H9 (cell line): ENCODE data around the gene SAG. TPM values are rescaled to one million over a fixed set of nuclear protein-coding genes. Genes with fewer than 3 reads are reported as not detected.

Source experiments
- DNase-seq: peaks from one replicate; pipeline ENCODE4 v3.0.0-alpha.2; 2017
- H2AFZ ChIP-seq: one replicate; pipeline ENCODE4 v1.6.1; 2013; ENCODE audit warnings: mild to moderate bottlenecking, low read length, control low read depth, moderate library complexity
- H2AK5ac ChIP-seq: 2 replicates; pipeline ENCODE4 v1.6.1; 2013; ENCODE audit warnings: low read length, control low read depth, mixed read lengths; ENCODE audit not compliant: insufficient read length
- H2BK120ac ChIP-seq: one replicate; pipeline ENCODE4 v1.6.1; 2013; ENCODE audit warnings: low read depth, mild to moderate bottlenecking, low read length, control low read depth, inconsistent platforms; ENCODE audit not compliant: poor library complexity, severe bottlenecking
- H2BK12ac ChIP-seq: 2 replicates; pipeline ENCODE4 v1.6.1; 2013; ENCODE audit warnings: low read length, control low read depth, mixed read lengths, low read depth; ENCODE audit not compliant: insufficient read length
- H2BK15ac ChIP-seq: 2 replicates; pipeline ENCODE4 v1.6.1; 2013; ENCODE audit warnings: low read depth, low read length, control low read depth
- H2BK20ac ChIP-seq: one replicate; pipeline ENCODE4 v1.6.1; 2013; ENCODE audit warnings: low read depth, mild to moderate bottlenecking, low read length, control low read depth, inconsistent platforms; ENCODE audit not compliant: poor library complexity, severe bottlenecking
- H2BK5ac ChIP-seq: 2 replicates; pipeline ENCODE4 v1.6.1; 2013; ENCODE audit warnings: low read length, control low read depth, mixed read lengths; ENCODE audit not compliant: insufficient read length
- H3K14ac ChIP-seq: 2 replicates; pipeline ENCODE4 v1.6.1; 2013; ENCODE audit warnings: low read length, control low read depth; ENCODE audit not compliant: insufficient read depth
- H3K18ac ChIP-seq: 2 replicates; pipeline ENCODE4 v1.6.1; 2013; ENCODE audit warnings: low read depth, mild to moderate bottlenecking, mixed read lengths, low read length, control low read depth; ENCODE audit not compliant: insufficient read length
- H3K23ac ChIP-seq: 2 replicates; pipeline ENCODE4 v1.6.1; 2013; ENCODE audit warnings: low read length, control low read depth, mixed read lengths, low read depth; ENCODE audit not compliant: insufficient read length
- H3K23me2 ChIP-seq: 2 replicates; pipeline ENCODE4 v1.6.1; 2013; ENCODE audit warnings: low read depth, mild to moderate bottlenecking, mixed read lengths, low read length, control low read depth; ENCODE audit not compliant: insufficient read length, poor library complexity, severe bottlenecking
- H3K27ac ChIP-seq: 2 replicates; pipeline ENCODE4 v1.5.1; 2013; ENCODE audit warnings: low read length, control low read depth, mixed read lengths, low read depth; ENCODE audit not compliant: insufficient read length
- H3K27me3 ChIP-seq: 2 replicates; pipeline ENCODE4 v1.6.1; 2013; ENCODE audit warnings: low read length, control low read depth, inconsistent platforms; ENCODE audit not compliant: insufficient read depth
- H3K4ac ChIP-seq: 2 replicates; pipeline ENCODE4 v1.6.1; 2013; ENCODE audit warnings: low read depth, mild to moderate bottlenecking, control low read depth, inconsistent platforms, low read length, moderate library complexity
- H3K4me1 ChIP-seq: 2 replicates; pipeline ENCODE4 v1.6.1; 2013; ENCODE audit warnings: low read length, control low read depth, inconsistent platforms; ENCODE audit not compliant: insufficient read depth
- H3K4me2 ChIP-seq: 2 replicates; pipeline ENCODE4 v1.6.1; 2013; ENCODE audit warnings: low read length, control low read depth, mixed read lengths; ENCODE audit not compliant: insufficient read length, insufficient read depth
- H3K56ac ChIP-seq: 2 replicates; pipeline ENCODE4 v1.6.1; 2013; ENCODE audit warnings: low read depth, mild to moderate bottlenecking, mixed read lengths, low read length, control low read depth; ENCODE audit not compliant: insufficient read length
- H3K79me1 ChIP-seq: 2 replicates; pipeline ENCODE4 v1.6.1; 2013; ENCODE audit warnings: low read depth, mild to moderate bottlenecking, moderate library complexity, low read length, control low read depth, inconsistent platforms; ENCODE audit not compliant: insufficient read depth, poor library complexity, severe bottlenecking
- H3K79me2 ChIP-seq: 2 replicates; pipeline ENCODE4 v1.6.1; 2013; ENCODE audit warnings: low read length, control low read depth, inconsistent platforms; ENCODE audit not compliant: insufficient read depth
- H3K9ac ChIP-seq: 2 replicates; pipeline ENCODE4 v1.6.1; 2013; ENCODE audit warnings: low read length, control low read depth, mixed read lengths; ENCODE audit not compliant: insufficient read length; ENCODE audit errors: extremely low read depth
- H3K9me3 ChIP-seq: one replicate; pipeline ENCODE4 v1.6.1; 2013; ENCODE audit warnings: low read depth, low read length, inconsistent platforms; ENCODE audit not compliant: control insufficient read depth
- H3T11ph ChIP-seq: one replicate; pipeline ENCODE4 v1.6.1; 2013; ENCODE audit warnings: mild to moderate bottlenecking, low read length, control low read depth, inconsistent platforms
- H4K20me1 ChIP-seq: one replicate; pipeline ENCODE4 v1.6.1; 2013; ENCODE audit not compliant: control insufficient read depth, insufficient read length, insufficient read depth
- H4K5ac ChIP-seq: 2 replicates; pipeline ENCODE4 v1.6.1; 2013; ENCODE audit warnings: low read depth, mild to moderate bottlenecking, mixed read lengths, low read length, control low read depth; ENCODE audit not compliant: insufficient read length
- H4K8ac ChIP-seq: replicated peaks from 2 replicates; pipeline ENCODE4 v1.6.1; 2013; ENCODE audit warnings: low read length, control low read depth, mixed read lengths, low read depth; ENCODE audit not compliant: insufficient read length
- H4K91ac ChIP-seq: 2 replicates; pipeline ENCODE4 v1.6.1; 2013; ENCODE audit warnings: low read depth, mild to moderate bottlenecking, moderate library complexity, mixed read lengths, low read length, control low read depth; ENCODE audit not compliant: insufficient read length
- H3K27ac Mint-ChIP-seq, 3 experiments: 2 replicates in 2 of 3; 3 replicates in 1 of 3; pipeline ENCODE4 v1.8.0; 2020 to 2021; ENCODE audit warnings: mixed read lengths in 3 of 3, mild to moderate bottlenecking in 1 of 3, moderate library complexity in 1 of 3
- H3K27me3 Mint-ChIP-seq: 2 replicates; pipeline ENCODE4 v1.8.0; 2021; ENCODE audit warnings: low read depth, mild to moderate bottlenecking, moderate library complexity, mixed read lengths
- H3K36me3 Mint-ChIP-seq, 3 experiments: 2 replicates in 2 of 3; 3 replicates in 1 of 3; pipeline ENCODE4 v1.8.0; 2020 to 2021; ENCODE audit warnings: low read depth in 3 of 3, mixed read lengths in 3 of 3; ENCODE audit not compliant: insufficient read depth in 1 of 3
- H3K4me1 Mint-ChIP-seq, 2 experiments: 2 replicates each; pipeline ENCODE4 v1.8.0; 2020; ENCODE audit warnings: mixed read lengths in 2 of 2
- H3K4me3 Mint-ChIP-seq, 2 experiments: 2 replicates in 1 of 2; 3 replicates in 1 of 2; pipeline ENCODE4 v1.8.0; 2020 to 2021; ENCODE audit warnings: mild to moderate bottlenecking in 2 of 2, mixed read lengths in 2 of 2, moderate library complexity in 1 of 2
- H3K9me3 Mint-ChIP-seq, 2 experiments: 2 replicates in 1 of 2; 3 replicates in 1 of 2; pipeline ENCODE4 v1.8.0; 2020; ENCODE audit warnings: mild to moderate bottlenecking in 2 of 2, mixed read lengths in 2 of 2, moderate library complexity in 1 of 2
- WGBS: extraction: QIAGEN DNeasy Blood & Tissue Kit; methylation state at CpG from one replicate; pipeline ENCODE4 v1.1.7; 2013; ENCODE audit warnings: missing lambda C conversion rate, low lambda C conversion rate, mixed read lengths; ENCODE audit not compliant: insufficient read length; ENCODE audit errors: extremely low coverage; 5-methylcytosine and 5-hydroxymethylcytosine counted together
- total RNA-seq: library from RNA; stranded (reverse); gene quantifications from 2 replicates; pipeline ENCODE4 v1.2.1, GENCODE V29; 2021
- TF ChIP-seq, protein P1 (sequence below): fragments of 200-600 bp; sonication (generic); conservative IDR thresholded peaks from 3 replicates; pipeline ENCODE4 v1.8.0; 2021; ENCODE audit warnings: antibody characterized with exemption, mild to moderate bottlenecking

Gene SAG
- total RNA-seq, 1 experiment from 2014 or later, result not detected

GRCh38 chr2:233260661-233261060, 47.0 kb upstream of the SAG start:
- no CpG with 5 or more reads among the region's 5 CpGs for WGBS
- no peaks in the 10 kb centered on the region; the same call in 1 of the 2 replicates for H3K79me2 ChIP-seq
- peaks cover 8% of the 10 kb centered on the region for H3K79me1 ChIP-seq

More at GRCh38 chr2:233260661-233261060, 47.0 kb upstream of the SAG start:
- Mint-ChIP-seq H3K27ac (peak overlapping the region in 1 of 3 experiments; percentile 2; a peak in 1 of 7 replicates), H3K27me3 (no peaks in the 10 kb centered on the region), H3K4me1 (no peaks in the 10 kb centered on the region), H3K4me3 (no peak overlapping the region), H3K36me3 (peaks cover 44 to 95% (median 74%) of the 10 kb centered on the region in 3 experiments; a peak in 6 of 7 replicates), H3K9me3 (no peaks in the 10 kb centered on the region)
- H3K4me2 ChIP-seq, result no peak overlapping the region
- H4K8ac ChIP-seq, result no peak overlapping the region
- TF ChIP-seq, protein P1, sequence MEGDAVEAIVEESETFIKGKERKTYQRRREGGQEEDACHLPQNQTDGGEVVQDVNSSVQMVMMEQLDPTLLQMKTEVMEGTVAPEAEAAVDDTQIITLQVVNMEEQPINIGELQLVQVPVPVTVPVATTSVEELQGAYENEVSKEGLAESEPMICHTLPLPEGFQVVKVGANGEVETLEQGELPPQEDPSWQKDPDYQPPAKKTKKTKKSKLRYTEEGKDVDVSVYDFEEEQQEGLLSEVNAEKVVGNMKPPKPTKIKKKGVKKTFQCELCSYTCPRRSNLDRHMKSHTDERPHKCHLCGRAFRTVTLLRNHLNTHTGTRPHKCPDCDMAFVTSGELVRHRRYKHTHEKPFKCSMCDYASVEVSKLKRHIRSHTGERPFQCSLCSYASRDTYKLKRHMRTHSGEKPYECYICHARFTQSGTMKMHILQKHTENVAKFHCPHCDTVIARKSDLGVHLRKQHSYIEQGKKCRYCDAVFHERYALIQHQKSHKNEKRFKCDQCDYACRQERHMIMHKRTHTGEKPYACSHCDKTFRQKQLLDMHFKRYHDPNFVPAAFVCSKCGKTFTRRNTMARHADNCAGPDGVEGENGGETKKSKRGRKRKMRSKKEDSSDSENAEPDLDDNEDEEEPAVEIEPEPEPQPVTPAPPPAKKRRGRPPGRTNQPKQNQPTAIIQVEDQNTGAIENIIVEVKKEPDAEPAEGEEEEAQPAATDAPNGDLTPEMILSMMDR, result no peak
- no peak overlapping the region for H2AFZ ChIP-seq
- DNase-seq, result no peak
- H4K5ac ChIP-seq, result no peak overlapping the region
- no peak overlapping the region for H3K9ac ChIP-seq
- H4K20me1 ChIP-seq, result no peaks in the 10 kb centered on the region
- no peaks in the 10 kb centered on the region for H3K23me2 ChIP-seq
- H3K9me3 ChIP-seq, result no peaks in the 10 kb centered on the region
- H2AK5ac ChIP-seq, result no peak overlapping the region
- no peak overlapping the region for H2BK12ac ChIP-seq
- no peak overlapping the region for H2BK120ac ChIP-seq
- no peak overlapping the region for H3K18ac ChIP-seq
- H2BK20ac ChIP-seq, result no peak overlapping the region
- no peak overlapping the region for H3K23ac ChIP-seq
- H3K4me1 ChIP-seq, result no peaks in the 10 kb centered on the region
- H3T11ph ChIP-seq, result no peak overlapping the region
- H3K4ac ChIP-seq, result no peak overlapping the region
- H3K56ac ChIP-seq, result no peak overlapping the region
- H2BK5ac ChIP-seq, result no peak overlapping the region
- no peak overlapping the region for H3K27ac ChIP-seq
- H3K14ac ChIP-seq, result no peak overlapping the region
- H3K27me3 ChIP-seq, result no peaks in the 10 kb centered on the region
- H2BK15ac ChIP-seq, result no peak overlapping the region
- no peak overlapping the region for H4K91ac ChIP-seq
